Hypothalamus (tissue), 51 donors: Measurements from ENCODE around the gene VTCN1.
"Not testable (repeated sequence)": the region's sequence is repeated elsewhere in the genome, so short reads cannot be mapped to it uniquely, and the experiment has no call there.

Source experiments
- DNase-seq, 51 donors: peaks; one replicate each; lab custom pipeline; 2025; lab: John Stamatoyannopoulos, UW

Gene VTCN1, protein sequence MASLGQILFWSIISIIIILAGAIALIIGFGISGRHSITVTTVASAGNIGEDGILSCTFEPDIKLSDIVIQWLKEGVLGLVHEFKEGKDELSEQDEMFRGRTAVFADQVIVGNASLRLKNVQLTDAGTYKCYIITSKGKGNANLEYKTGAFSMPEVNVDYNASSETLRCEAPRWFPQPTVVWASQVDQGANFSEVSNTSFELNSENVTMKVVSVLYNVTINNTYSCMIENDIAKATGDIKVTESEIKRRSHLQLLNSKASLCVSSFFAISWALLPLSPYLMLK

DNA sequence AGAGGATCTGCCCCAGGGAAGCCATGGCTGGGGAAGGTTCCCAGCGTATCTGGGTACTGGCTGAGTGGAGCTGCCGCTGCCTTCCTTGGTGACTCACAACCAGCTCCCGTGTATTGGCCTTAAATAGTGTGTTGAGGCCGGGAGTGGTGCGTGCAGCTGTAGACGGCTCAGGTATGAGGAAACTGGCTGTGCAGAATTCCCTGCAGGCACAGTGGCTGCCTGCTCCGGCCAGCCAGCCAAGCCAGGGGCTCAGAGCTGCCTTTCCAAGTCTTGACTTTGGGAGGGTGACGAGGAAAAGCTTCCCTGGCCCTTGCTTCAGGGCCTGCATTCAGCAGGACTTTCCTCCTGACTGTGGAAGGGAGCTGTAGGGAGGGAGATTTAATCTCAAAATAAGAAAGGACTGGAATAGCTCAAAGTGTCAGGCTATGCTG is at the start of gene VTCN1:
VTCN1 (minus strand) TSS at position 97 of the 431 bp plus-strand sequence; CDS start at position 25, 72 bp downstream.
- DNase-seq, result no peak

DNA sequence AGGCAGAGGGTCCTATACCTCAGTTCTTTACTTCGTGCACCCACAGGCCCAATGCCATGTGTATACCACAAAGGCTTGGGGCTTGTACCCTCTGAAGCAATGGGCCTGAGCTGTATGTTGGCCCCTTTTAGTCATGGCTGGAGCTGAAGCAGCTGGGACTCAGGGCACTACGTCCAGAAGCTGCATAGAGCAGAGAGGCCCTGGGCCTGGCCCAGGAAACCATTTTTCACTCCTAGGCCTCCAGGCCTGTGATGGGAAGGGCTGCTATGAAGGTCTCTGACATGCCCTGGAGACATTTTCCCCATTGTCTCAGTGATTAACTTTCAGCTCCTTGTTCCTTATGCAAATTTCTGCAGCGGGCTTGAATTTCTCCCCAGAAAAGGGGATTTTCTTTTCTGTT is 48.1 kb upstream of the VTCN1 start:
- no peak for DNase-seq

DNA sequence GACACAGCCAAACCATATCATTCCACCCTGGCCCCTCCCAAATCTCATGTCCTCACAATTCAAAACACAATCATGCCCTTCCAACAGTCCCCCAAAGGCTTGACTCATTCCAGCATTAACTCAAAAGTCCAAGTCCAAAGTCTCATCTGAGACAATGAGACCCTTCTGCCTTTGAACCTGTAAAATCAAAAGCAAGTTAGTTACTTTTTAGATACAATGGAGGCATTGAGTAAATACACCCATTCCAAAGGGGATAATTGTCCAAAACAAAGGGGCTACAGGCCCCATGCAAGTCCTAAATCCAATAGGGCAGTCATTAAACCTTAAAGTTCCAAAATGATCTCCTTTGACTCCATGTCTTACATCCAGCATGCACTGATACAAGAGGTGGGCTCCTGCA is 47.3 kb upstream of the VTCN1 start:
- not testable (repeated sequence) for DNase-seq

DNA sequence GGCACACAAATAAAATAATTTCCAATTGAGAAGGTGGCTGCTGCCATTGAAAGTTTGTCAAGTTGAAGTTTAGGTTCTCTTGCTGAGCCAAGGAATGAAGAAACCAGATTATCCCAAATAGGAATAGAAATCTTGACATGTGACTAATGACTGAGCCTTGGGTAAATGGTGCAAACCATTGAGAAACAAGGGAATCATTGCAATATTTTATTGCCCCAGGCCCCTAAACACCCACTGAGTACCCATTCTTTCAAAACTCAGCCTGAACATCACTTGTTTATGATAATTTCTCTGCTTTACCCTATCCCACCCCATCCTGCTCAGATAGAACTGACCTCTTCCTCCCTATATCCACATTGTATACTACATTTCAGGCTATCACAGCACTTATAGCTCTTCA is 46.6 kb upstream of the VTCN1 start:
- no peak for DNase-seq

DNA sequence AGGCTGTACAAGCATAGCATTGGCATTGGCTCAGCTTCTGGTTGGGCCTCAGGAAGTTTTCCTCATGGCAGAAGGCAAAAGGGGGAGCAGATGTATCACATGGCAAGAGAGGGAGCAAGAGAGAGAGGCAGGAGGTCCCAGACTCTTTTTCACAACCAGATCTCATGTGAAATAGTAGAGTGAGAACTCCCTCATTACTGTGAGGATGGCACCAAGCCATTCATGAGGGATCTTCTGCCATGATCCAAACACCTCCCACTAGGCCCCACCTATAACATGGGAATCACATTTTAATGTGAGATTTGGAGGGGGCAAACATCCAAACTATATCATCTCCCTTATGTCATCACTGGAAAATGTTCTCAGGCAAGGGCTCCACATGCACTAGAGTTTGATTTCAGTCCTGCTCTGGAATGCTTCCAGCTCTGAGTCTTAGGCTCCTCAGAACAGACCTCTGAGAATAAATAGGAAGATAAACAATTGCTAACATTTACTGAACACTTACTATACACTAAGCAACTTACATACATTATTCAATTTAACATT is 39.4 kb upstream of the VTCN1 start:
- no peak for DNase-seq

DNA sequence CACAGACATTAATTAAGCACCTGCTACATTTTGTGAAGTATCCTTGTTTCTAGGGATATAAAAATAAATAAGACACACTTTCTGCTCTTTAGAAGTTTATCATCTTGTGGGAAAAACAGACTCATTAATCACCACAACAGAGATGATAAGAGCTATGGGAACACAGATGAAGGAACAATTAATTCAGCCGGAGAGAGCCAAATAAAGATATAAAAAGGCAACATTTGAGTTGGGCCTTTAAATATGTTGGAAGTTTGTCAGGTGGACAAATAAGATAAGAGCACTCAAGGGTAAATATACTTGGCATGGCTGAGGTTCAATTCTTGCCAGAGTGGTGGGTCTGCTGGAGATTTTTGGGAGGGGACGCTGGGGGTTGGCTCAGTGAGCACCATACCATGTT is 34.2 kb upstream of the VTCN1 start:
- DNase-seq, result no peak

DNA sequence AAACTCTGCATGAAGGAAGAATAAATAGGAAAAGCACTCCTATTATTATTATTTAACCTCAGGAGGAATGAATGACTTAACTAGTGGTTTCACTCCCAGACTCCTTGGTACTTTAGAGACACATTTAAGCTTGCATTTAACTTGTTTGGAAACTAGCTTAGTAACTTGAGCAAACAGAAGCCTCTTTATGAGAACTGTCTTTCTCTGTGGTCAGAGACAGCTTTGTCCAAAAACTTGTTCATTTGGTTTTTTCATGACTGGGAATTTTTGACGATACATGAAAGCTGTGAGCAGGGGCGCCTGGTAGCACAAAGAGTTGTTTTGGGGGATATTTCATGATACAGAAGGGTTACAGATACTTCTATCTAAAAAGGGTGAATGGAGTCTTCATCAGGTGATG is 33.6 kb upstream of the VTCN1 start:
- no peak for DNase-seq

DNA sequence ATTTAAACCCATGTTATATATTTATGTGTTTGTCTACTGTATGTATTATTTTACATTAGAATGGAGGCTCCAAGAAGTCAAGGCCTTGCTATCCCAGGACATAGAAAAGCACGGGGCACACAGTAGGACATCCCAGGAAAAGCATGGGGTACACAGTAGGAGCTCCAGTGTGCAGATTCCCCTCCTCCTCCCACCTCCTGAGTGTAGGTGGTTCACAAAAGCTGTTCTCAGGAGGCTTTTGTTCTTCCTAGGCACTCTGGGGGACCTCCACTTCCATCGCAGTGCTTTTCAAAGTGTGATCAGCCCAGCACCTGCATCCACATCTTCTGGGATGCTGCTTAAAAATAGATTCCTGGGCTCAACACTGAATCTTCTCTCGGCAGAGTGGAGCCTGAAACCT is 30.8 kb upstream of the VTCN1 start:
- DNase-seq, result no peak

DNA sequence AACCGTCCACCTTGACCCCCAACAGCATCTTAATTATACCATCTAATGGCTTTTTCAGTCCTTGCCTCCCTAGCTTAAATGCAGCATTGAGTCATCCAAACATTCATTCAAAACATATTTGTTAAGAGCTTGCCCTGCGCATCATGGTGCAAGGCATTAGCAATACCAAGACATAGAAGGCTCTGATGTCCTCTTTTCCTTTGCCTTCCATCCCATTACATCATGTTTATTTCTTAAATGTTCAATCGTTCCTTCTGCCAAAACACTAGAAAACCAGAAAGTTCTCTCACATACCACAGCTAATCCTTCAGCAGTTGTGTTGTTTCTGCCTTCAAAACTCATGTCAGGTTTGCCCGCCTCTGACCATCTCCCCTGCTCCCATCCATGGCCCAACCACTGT is 29.8 kb upstream of the VTCN1 start:
- DNase-seq, result no peak

DNA sequence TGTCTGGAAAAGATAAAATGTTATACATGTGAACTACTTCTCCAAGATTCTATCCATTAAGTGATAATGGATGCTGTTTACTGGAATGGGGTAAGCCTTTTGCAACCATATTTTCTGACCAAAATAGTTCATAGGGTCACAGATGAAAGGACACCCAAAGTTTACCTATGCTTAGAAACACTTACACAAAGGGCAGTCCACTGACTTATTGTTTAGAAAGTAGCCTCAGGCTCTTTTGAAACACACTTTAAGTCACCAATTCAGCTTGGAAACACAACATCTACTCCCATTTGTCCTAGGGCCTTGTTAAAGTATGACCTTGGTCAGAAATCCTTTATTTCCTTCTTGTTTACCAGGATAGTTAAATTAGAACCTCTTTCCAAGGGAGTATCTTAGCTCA is 28.7 kb upstream of the VTCN1 start:
- no peak for DNase-seq

DNA sequence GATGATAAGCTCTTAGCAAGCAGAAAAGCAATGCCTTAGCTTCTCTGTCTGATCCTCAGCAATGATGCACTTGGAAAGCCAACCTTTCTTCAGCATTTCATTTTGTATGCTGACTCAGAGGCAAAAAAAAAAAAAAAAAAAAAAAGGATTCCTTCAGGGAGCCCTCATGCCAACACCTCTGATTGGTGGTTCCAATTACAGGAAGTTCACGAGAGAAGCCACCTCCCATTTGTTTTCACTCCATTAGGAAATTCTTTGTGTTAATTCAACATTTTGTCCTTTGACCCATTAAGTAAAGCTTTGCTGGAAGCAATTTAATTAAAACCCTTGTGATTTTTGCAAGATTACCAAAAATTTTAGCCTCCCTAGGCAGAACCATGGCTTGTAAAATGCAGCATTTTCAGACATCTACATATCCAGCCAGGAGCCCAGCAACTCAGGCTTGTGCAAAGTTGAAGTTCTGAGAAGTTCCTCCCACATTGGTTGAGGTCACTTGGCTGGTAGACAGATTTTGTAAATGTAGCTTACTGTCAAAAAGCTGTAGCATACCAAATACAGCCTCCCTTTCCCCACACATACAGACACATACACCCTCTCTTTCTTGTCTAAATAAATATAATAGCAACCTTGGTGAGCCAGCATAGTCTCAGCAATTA is 27.1 kb upstream of the VTCN1 start:
- DNase-seq, result no peak

DNA sequence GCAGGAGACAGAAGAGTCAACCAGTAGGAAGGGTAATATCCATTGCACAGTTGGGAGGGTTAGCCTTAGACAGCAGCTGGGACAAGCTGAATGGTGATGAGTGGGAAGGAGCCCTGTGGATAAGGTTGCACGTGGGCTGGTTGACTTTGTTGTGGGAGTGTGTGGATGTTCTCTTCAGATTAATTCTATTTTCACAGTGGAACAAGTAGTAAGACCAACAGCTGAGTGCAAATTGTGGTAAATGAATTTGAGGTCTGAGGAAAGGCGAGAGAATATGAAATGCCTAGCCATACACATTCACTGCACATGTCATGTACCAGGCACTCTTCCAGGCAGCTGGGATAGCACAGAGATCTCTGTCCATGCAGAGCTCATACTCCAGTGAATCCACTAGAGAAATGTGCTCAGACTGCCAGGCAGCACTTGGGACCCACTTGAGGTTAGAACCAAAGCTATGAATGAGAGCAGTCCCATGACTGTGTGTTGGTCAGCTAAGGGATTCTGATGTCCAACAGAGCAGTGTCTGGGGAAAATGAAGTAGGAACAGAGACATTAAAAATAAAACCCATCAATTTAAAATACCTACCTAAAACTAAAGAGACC is 25.2 kb upstream of the VTCN1 start:
- DNase-seq, result no peak

DNA sequence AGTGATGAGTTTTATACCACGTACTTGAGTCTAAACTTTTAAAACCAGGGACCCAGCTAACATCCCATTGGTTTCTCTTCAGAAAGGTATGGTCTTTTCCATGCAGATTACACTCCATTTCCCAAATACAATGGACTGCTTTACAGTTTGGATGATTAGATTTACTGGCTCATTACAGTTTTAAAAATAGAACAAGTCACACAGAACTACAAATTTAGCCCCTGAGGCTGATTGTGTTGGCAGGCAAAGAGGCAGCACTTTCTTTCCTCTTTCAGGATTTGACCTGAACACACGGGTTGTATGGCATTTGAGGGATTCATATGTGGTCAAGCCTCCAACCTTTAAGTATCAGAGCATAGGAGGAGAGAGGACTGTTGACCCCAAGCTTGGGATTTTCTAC is 21.8 kb upstream of the VTCN1 start:
- no peak for DNase-seq

DNA sequence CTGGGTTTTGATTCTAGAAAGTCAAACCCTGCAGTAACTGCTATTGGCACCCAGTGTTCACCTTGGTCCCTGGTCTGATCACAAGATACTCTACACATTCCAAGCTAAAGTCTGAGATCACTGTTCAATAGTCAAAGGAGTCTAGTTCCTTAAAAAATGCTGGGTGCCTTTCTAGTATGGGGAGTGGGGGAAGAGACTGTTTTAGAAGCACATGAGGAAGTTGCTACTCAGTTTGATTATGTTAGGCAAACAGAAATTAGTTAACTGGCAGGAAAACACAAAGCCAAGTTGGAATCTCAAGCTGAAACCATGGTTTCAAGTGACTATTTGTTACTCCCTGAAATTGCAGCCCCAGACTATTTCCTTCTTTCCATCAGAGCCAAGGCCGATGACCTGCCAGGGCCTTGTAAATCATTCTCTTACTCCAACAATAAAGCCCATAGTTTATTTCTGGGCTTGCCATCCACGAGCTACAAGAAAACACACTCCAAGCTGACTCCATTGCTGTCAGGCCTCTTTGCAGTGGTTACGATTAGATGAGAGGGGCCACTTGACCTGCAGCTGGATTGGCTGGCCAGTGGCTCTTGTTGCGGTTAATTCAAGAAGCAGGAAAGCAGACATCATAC is 21.1 kb upstream of the VTCN1 start:
- DNase-seq, result peak in 1 of 51 donors; percentile 33

DNA sequence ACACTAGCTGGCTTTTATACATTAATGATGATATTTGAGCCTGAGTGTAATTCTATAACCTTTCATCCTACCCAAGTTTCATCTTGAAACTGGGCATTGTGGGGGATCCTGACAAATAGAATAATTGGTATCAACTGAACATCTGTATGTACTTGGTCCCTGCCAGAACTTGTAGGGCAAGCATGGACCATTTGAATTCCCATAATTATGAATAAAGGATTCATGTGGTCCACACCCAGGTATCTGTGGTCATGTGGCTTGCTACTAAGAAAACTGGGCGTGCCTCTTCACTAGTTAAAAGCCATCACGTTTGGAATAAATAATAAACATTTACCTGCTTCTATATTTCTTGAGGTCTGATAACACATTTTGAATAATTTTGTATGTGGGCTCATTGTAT is 20.6 kb upstream of the VTCN1 start:
- DNase-seq, result no peak

DNA sequence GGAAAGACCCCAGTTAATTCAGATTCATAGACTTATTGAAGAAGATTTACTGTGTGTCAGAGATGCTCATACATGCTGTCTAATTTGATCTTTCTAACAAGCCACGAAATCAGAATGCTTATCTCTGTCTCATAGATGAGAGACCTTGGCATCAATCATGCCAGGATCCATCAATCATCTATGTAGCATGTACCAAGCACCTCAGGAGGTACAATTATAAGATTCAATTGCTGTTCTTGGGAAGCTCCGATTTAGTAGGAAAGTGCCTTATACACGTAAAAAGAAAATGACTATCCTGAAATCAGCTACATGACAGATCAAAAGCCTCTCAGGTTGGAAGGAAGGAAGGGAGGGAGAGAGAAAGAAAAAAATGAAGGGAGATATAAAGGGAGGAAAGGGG is 18.5 kb upstream of the VTCN1 start:
- no peak for DNase-seq

DNA sequence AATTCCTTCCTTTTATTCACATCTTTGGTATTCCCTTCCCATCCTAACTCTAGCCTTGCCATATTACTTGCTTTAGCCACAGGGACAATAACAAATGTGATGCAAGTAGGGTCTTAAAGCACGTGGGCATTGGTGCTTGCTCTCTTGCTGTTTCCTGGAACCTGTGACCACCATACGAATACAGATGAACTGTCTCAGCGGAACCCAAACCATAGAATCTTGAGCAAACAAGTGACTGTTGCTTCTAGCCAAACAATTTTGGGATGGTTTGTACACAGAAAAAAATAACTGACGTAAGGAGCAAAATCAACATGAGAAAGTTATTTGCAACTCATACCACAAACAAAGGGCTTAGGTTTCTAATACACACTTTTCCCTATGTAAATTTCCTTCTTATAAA is 15.2 kb upstream of the VTCN1 start:
- no peak for DNase-seq

DNA sequence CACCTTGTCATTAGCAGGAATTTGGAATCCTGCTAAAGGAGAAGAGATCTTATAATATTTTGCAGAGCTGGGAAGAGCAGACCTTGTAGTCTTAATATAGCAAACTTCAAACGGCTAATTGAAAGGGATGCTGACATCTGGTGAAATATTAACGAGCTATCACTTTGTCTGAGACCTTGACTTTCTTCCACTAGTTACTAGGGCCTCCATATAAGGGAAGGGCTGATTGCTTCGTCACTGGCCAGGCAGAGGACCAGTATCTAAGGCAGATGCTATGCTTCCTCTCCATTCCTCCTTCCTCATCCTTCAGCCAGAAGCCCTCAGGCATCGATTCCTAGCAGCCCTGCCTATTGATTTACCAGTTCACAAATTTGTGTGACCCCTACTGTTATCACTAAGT is 6.0 kb upstream of the VTCN1 start:
- no peak for DNase-seq

DNA sequence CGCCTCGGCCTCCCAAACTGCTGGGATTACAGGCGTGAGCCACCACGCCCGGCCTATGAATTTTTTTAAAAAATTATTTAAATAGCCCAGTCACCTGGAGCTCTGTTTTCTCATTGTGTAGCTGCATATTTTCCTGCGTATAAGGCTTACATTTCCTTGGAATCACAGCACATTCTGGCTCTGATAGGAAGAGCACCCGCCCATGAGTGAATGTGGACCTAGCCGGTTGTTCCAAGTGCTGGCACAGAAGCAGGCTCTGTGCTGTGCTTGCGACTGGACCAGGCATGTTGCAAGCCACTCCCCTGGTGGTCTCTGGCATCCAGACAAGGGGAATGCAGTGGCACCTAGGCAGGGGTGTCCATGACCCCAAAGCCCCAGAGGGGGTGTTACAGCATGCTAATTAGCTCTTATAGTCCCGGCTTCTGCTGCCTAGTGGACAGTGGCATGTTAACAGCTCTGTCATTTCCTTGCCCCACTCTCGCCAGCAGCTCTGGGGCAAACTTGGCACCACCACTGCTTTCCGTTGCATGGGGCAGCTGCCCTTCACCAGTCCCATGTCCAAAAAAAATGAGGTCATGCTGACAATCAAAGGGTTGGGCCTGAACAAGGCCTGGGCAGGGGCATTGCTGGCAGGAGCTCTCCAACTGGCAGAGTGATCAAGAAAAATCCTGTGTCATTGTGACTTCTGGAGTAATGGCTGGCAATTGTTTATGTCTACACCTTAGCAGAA is 5.2 kb upstream of the VTCN1 start:
- DNase-seq, result no peak

DNA sequence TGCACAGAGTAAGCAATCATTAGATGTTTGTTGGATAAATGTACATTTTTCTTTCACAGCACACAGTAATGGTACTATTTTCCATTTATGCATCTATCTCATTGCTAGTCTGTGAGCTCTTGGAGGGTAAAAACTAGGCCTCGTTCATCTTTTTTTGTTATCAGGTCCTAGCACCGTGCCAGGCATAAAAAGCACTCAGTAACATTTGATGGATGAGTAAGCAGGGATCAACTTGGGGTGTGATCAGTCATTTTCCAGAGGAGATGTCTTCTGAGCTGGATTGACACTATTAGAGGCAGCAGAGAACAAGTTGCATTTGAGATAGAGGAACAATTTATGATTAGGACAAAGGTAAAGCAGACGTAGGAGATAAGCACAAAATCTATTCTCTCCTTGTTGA is 4.3 kb upstream of the VTCN1 start:
- DNase-seq, result no peak

DNA sequence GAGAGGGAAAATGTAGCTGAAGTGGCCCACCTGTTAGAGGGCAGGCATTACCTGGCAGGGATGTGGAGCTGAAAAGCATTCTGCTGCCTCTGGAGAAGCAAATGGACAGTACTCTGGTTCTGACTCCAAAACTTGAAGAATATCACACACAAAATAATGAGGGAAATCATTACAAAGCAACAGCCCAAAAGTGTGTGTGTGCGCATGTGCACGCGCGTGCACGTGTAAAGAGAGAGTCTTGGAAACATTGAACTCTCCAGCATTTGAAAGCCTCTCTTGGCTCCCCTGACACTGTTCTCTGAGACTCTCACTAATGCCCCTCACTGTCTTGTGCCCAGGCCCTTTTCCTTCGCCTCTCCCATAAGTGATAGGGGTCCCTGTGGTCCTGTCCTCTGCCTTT is 2.3 kb upstream of the VTCN1 start:
- DNase-seq, result no peak
